Osteocyte (in vitro differentiated cells): ENCODE results near the gene LAMA3. TPM values are rescaled to one million over a fixed set of nuclear protein-coding genes. Genes with fewer than 3 reads are reported as not detected.

Experiments
- DNase-seq: peaks from one replicate; pipeline ENCODE4 v3.0.0; 2021; ENCODE audit warnings: mixed read lengths; ENCODE audit not compliant: unreplicated experiment; ENCODE audit errors: extremely low spot score
- H3K27ac Mint-ChIP-seq: one replicate; pipeline ENCODE4 v1.8.0; 2021; ENCODE audit warnings: mild to moderate bottlenecking, mixed read lengths; ENCODE audit not compliant: unreplicated experiment
- H3K27me3 Mint-ChIP-seq: one replicate; pipeline ENCODE4 v1.8.0; 2021; ENCODE audit warnings: mixed read lengths; ENCODE audit not compliant: unreplicated experiment
- H3K36me3 Mint-ChIP-seq: one replicate; pipeline ENCODE4 v1.8.0; 2021; ENCODE audit warnings: mixed read lengths; ENCODE audit not compliant: unreplicated experiment
- H3K4me1 Mint-ChIP-seq: one replicate; pipeline ENCODE4 v1.8.0; 2021; ENCODE audit warnings: mixed read lengths; ENCODE audit not compliant: unreplicated experiment
- H3K4me3 Mint-ChIP-seq: one replicate; pipeline ENCODE4 v1.8.0; 2021; ENCODE audit warnings: mild to moderate bottlenecking, moderate library complexity, mixed read lengths; ENCODE audit not compliant: unreplicated experiment
- H3K9me3 Mint-ChIP-seq: one replicate; pipeline ENCODE4 v1.8.0; 2021; ENCODE audit warnings: mixed read lengths; ENCODE audit not compliant: unreplicated experiment
- total RNA-seq: library from RNA; stranded (reverse); gene quantifications from 2 replicates; pipeline ENCODE4 v1.2.1, GENCODE V29; 2021
- TF ChIP-seq, protein P1 (sequence below): fragments of 200-600 bp; sonication (generic); IDR thresholded peaks from 2 replicates; pipeline ENCODE4 v1.5.0; 2021; ENCODE audit warnings: antibody characterized with exemption, mild to moderate bottlenecking, moderate library complexity

The LAMA3 gene
- total RNA-seq, 1 donor from 2014 or later, result not detected

GRCh38 chr18:23837591-23837990 is 148.3 kb downstream of the LAMA3 start:
- H3K27me3 Mint-ChIP-seq, result no peaks in the 10 kb centered on the region
- H3K4me1 Mint-ChIP-seq, result peaks cover 10% of the 10 kb centered on the region
- H3K36me3 Mint-ChIP-seq, result no peaks in the 10 kb centered on the region
- H3K9me3 Mint-ChIP-seq, result no peaks in the 10 kb centered on the region
- no peak overlapping the region for H3K4me3 Mint-ChIP-seq
- DNase-seq, result no peak
- no peak overlapping the region for H3K27ac Mint-ChIP-seq
- TF ChIP-seq, protein P1, sequence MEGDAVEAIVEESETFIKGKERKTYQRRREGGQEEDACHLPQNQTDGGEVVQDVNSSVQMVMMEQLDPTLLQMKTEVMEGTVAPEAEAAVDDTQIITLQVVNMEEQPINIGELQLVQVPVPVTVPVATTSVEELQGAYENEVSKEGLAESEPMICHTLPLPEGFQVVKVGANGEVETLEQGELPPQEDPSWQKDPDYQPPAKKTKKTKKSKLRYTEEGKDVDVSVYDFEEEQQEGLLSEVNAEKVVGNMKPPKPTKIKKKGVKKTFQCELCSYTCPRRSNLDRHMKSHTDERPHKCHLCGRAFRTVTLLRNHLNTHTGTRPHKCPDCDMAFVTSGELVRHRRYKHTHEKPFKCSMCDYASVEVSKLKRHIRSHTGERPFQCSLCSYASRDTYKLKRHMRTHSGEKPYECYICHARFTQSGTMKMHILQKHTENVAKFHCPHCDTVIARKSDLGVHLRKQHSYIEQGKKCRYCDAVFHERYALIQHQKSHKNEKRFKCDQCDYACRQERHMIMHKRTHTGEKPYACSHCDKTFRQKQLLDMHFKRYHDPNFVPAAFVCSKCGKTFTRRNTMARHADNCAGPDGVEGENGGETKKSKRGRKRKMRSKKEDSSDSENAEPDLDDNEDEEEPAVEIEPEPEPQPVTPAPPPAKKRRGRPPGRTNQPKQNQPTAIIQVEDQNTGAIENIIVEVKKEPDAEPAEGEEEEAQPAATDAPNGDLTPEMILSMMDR, result no peak

DNA sequence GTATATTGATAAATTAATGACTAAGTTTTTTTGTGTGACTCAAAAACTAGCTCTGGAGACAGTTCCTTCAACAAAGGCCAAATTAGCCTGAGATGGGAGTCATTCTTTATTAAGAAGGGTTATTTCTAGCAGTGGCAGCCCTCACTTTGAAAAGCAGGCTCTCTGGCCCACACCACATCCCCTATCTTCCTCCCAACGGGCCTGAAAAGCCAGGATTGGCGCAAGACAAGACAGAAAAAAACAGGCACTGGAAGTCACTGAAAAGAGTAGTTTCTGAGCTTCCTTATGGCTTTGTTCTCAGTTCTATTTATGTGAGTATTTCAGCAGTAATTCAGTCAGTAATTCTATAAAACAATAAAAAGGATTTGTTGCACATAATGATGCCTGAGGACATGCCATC is 149.0 kb downstream of the LAMA3 start:
- no peaks in the 10 kb centered on the region for H3K36me3 Mint-ChIP-seq
- DNase-seq, result no peak
- no peak overlapping the region for H3K27ac Mint-ChIP-seq
- TF ChIP-seq, protein P1, result no peak
- no peaks in the 10 kb centered on the region for H3K27me3 Mint-ChIP-seq
- H3K4me3 Mint-ChIP-seq, result no peak overlapping the region
- H3K9me3 Mint-ChIP-seq, result no peaks in the 10 kb centered on the region
- peaks cover 10% of the 10 kb centered on the region for H3K4me1 Mint-ChIP-seq

DNA sequence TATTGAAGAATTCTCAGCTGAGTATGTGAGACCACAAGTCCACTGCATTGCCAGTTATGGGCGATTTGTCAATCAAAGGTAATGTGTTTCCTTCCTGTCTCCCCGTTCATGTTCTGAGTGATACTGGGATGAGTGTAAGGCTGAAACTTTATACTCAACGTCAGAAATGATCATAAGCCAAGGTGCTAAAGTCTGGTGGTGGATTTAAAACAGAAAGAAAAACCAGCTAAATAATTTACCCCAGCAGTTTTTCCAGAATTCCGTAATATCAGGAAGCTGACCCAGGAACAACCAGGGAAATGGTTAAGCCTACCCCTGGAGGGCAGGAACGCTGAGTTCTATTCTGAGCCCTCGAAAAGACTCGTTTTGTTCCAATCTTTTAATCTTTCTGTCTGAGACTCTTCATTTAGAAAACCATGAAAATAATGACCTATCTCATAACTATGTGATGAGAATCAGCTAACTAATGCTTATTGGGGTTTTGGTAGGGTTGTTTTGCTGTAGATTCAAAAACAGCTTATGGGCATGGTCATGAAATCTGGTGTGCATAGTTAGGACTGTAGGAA is 149.6 kb downstream of the LAMA3 start:
- H3K4me1 Mint-ChIP-seq, result peaks cover 10% of the 10 kb centered on the region
- H3K27ac Mint-ChIP-seq, result peak overlapping the region; percentile 43
- H3K9me3 Mint-ChIP-seq, result no peaks in the 10 kb centered on the region
- no peak overlapping the region for H3K4me3 Mint-ChIP-seq
- no peak for DNase-seq
- TF ChIP-seq, protein P1, result no peak
- H3K27me3 Mint-ChIP-seq, result no peaks in the 10 kb centered on the region
- H3K36me3 Mint-ChIP-seq, result no peaks in the 10 kb centered on the region

DNA sequence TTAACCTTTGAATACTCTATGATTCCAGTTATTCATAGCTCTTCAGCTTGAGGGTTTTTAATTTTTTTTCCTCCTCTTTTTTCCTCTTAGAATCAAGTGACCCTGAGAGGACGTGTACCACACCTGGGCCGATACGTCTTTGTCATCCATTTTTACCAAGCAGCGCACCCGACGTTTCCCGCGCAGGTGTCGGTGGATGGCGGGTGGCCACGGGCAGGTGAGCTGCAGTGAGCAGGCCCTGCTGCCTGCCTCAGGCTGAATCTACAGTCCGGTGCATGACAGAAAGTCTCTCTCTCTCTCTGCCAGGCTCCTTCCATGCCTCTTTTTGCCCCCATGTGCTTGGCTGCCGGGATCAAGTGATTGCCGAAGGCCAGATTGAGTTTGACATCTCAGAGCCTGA is 153.1 kb downstream of the LAMA3 start:
- DNase-seq, result no peak
- TF ChIP-seq, protein P1, result no peak
- Mint-ChIP-seq H3K27me3 (no peaks in the 10 kb centered on the region), H3K27ac (no peak overlapping the region), H3K9me3 (no peaks in the 10 kb centered on the region), H3K36me3 (no peaks in the 10 kb centered on the region), H3K4me3 (no peak overlapping the region), H3K4me1 (peaks cover 15% of the 10 kb centered on the region)

DNA sequence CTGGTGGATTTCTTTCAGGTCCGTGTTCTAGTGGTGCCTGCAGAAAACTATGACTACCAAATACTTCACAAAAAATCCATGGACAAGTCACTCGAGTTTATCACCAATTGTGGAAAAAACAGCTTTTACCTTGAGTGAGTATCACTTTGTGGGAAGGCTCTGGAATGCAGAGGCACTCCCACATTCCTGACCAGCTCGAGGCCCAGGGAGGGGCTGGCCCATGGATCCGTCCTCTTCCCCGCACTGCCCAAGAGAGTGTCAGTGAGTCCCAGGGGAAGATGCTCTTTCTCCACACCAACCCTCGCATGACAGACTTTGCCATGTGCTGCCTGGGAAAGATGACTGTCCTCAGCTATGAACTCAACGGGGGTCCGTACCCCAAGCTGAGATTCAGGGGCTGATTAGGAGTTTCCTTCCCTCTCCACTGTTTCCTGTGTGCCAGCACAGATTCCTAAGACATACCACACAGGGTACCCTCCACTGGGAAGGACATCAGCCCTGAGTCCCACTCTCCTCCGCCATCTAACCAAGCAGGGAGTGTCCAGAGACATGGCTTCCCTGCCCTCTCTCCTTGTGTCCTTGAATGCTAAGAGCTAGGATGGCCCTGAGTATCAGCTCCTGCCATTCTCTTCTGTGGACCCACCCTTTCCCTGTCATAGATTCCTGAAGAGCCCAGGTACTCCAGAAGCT is 155.9 kb downstream of the LAMA3 start:
- H3K4me3 Mint-ChIP-seq, result no peak overlapping the region
- no peaks in the 10 kb centered on the region for H3K9me3 Mint-ChIP-seq
- peaks cover 5% of the 10 kb centered on the region for H3K4me1 Mint-ChIP-seq
- H3K27ac Mint-ChIP-seq, result no peak overlapping the region
- H3K36me3 Mint-ChIP-seq, result no peaks in the 10 kb centered on the region
- TF ChIP-seq, protein P1, result no peak
- DNase-seq, result no peak
- H3K27me3 Mint-ChIP-seq, result peaks cover 2% of the 10 kb centered on the region
